ENCODE measurements around the gene TMEM147. TPM values are rescaled to one million over a fixed set of nuclear protein-coding genes. Genes with fewer than 3 reads are reported as not detected.

Gene TMEM147
- total RNA-seq, 4 donors from 2014 or later, result 68.1 to 119 (median 89.6) TPM

DNA sequence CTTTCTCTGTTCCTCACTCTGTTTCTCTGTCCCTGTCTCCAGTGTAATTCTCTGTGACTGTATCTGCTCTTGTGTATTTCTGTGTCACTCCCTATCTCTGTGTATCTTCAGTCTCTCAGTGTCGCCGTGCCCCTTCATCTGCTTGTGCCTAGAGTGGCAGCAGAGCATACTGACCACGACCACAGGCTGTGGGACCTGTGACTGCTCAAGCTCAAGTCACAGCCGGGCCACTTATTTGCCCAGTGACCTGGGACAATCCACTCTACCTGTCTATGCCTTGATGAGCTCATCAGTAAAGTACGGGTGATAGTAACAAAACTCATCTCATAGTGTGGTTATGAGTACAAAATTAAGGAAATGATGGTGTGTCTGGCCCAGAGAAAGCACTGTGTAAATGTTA is 8.7 kb downstream of the TMEM147 start:
- intact Hi-C loops (cut with DNase I), result no loop called here
- DNase-seq, result no peak
- Histone ChIP-seq H3K4me3 (no peak overlapping the region), H3K27me3 (peaks cover 0 to 22% (median 4%) of the 10 kb centered on the region in 4 donors), H3K27ac (no peak overlapping the region), H3K36me3 (peaks cover 0 to 18% (median 7%) of the 10 kb centered on the region in 3 donors), H3K4me1 (peaks cover 6 to 18% (median 13%) of the 10 kb centered on the region in 3 donors), H3K9me3 (no peaks in the 10 kb centered on the region)
- TF ChIP-seq POLR2A (IDR thresholded peaks at IDR 0.05), result no peak
- TF ChIP-seq, protein P1, sequence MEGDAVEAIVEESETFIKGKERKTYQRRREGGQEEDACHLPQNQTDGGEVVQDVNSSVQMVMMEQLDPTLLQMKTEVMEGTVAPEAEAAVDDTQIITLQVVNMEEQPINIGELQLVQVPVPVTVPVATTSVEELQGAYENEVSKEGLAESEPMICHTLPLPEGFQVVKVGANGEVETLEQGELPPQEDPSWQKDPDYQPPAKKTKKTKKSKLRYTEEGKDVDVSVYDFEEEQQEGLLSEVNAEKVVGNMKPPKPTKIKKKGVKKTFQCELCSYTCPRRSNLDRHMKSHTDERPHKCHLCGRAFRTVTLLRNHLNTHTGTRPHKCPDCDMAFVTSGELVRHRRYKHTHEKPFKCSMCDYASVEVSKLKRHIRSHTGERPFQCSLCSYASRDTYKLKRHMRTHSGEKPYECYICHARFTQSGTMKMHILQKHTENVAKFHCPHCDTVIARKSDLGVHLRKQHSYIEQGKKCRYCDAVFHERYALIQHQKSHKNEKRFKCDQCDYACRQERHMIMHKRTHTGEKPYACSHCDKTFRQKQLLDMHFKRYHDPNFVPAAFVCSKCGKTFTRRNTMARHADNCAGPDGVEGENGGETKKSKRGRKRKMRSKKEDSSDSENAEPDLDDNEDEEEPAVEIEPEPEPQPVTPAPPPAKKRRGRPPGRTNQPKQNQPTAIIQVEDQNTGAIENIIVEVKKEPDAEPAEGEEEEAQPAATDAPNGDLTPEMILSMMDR (IDR thresholded peaks at IDR 0.05), result no peak
- 60 to 62% methylated on average over 5 of the region's 5 CpGs for WGBS, 2 donors

- Histone ChIP-seq H3K9me3 (no peaks in the 10 kb centered on the region), H3K4me3 (no peak overlapping the region), H3K4me1 (peaks cover 6 to 15% (median 13%) of the 10 kb centered on the region in 3 donors), H3K27me3 (peaks cover 0 to 36% (median 4%) of the 10 kb centered on the region in 4 donors), H3K36me3 (peaks cover 0 to 11% (median 6%) of the 10 kb centered on the region in 3 donors), H3K27ac (no peak overlapping the region)
- DNase-seq, result no peak
- 30 to 68% methylated on average over 5 to 17 of the region's 30 CpGs for WGBS, 2 donors
- intact Hi-C loops (cut with DNase I), result no loop called here
- TF ChIP-seq POLR2A (IDR thresholded peaks at IDR 0.05), result no peak
- TF ChIP-seq, protein P1 (IDR thresholded peaks at IDR 0.05), result no peak
These were observed 10.0 kb downstream of the TMEM147 start for GRCh38 chr19:35555301-35556005.

DNA sequence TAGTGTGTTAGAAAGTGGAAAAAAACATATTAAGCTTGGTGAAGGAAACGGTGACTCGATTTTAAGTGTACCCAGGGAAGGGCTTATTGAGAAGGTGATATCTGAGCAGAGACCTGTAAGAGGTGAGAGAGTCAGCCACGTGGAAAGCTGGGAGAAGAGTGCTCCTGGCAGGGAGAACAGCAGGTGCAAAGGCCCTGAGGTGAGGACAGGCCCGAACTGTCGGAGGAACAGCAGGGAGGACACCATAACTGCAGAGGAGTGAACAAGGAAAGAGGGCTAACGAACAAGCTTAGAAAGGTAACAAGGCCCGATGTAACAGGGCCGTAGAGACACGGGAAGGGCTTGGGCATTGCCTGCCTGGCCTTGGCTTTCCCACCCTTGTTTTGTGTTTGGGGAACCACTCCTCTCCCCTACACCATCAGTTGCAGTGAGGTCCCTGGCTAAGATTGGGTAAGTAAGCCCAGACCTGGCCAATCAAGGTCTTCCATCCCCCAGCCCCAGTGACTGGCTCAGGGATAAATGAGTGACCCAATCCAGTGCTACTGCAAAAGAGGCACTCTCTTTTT is 10.7 kb downstream of the TMEM147 start:
- no peak overlapping the region for H3K27ac ChIP-seq
- H3K4me3 ChIP-seq, result no peak overlapping the region
- no peak for DNase-seq
- TF ChIP-seq, protein P1 (IDR thresholded peaks at IDR 0.05), result no peak
- 85 to 86% methylated on average over 9 of the region's 9 CpGs for WGBS, 2 donors
- peaks cover 0 to 42% (median 4%) of the 10 kb centered on the region in 4 donors for H3K27me3 ChIP-seq
- intact Hi-C loops (cut with DNase I), result no loop called here
- H3K4me1 ChIP-seq, result peaks cover 6 to 15% (median 13%) of the 10 kb centered on the region in 3 donors
- H3K36me3 ChIP-seq, result peaks cover 0 to 5% (median 0%) of the 10 kb centered on the region in 3 donors
- no peaks in the 10 kb centered on the region for H3K9me3 ChIP-seq

DNA sequence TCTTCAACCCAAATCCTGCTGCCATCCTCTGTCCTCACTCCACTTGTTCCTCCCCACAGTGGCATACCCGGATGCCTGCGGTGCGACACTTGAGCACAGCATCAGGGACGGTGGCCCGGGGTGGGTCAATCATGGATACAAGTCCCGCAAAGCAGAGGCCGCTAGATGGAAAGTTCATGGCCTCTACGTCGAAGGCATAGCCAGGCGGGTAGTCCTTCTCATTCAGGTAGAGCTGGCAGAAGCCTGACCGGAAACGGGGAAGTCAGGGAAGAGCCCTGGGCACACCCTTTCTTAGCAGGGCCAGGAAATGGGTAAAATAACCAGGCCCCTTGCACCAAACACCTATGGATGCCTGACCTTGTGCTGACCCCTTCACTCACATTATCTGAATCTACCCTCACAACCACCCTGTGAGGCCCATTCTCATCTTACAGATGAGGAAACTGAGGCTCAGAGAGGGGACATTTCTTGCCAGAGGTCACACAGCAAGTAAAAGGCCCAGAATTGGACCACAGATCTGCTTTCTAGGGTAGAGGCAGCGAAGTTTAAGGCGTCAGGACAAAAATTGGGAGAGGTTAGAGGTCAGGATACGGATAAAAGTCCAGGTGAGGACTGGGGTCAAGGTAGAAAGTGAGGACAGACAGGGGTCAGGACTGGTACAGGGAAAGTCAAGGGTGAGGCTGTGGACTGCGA is 11.6 kb downstream of the TMEM147 start:
- intact Hi-C loops (cut with DNase I), result no loop called here
- TF ChIP-seq, protein P1 (IDR thresholded peaks at IDR 0.05), result no peak
- TF ChIP-seq POLR2A (IDR thresholded peaks at IDR 0.05), result no peak
- H3K9me3 ChIP-seq, result no peaks in the 10 kb centered on the region
- 77 to 81% methylated on average over 8 to 12 of the region's 16 CpGs for WGBS, 2 donors
- peaks cover 0 to 51% (median 4%) of the 10 kb centered on the region in 4 donors for H3K27me3 ChIP-seq
- no peak overlapping the region for H3K4me3 ChIP-seq
- no peak overlapping the region for H3K27ac ChIP-seq
- no peak for DNase-seq
- peaks cover 6 to 15% (median 13%) of the 10 kb centered on the region in 3 donors for H3K4me1 ChIP-seq
- no peaks in the 10 kb centered on the region for H3K36me3 ChIP-seq
